ENCODE results near the gene CBFA2T3. TPM values are rescaled to one million over a fixed set of nuclear protein-coding genes. Genes with fewer than 3 reads are reported as not detected.

Gene CBFA2T3
- total RNA-seq, 2 experiments from 2014 or later = not detected

DNA sequence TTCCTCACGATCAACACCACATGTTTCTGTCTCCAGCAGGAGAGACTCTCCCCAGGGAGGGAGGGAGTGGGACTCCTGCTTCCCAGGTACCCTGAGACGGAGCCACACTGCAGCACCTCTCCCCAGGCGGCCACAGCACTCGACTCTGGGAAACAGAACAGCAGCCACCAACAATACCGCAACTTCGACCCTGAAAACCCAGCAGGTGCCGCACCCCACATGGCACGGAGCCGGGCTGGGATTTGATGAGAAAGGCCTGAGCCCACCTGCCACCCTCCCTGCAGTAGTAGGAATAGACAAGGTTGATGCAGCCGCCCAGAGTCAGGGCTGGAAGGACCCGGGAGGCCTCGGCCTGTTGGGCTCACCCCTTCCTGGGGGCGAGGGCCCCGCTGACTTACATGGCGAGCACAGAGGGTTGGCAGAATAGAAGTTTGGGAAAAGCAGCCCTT is 134.7 kb downstream of the CBFA2T3 start:
- Mint-ChIP-seq H3K9me3 (no peaks in the 10 kb centered on the region), H3K4me3 (no peak overlapping the region), H3K27ac (no peak overlapping the region), H3K27me3 (no peaks in the 10 kb centered on the region), H3K4me1 (no peaks in the 10 kb centered on the region), H3K36me3 (ENCODE audit: low read depth) (no peaks in the 10 kb centered on the region)
- ChIA-PET CTCF (no interaction called here), POLR2A (no interaction called here)
- no peak for DNase-seq

GRCh38 chr16:88841521-88842307 is 135.3 kb downstream of the CBFA2T3 start:
- no peak for DNase-seq
- Mint-ChIP-seq H3K4me3 (no peak overlapping the region), H3K27me3 (no peaks in the 10 kb centered on the region), H3K27ac (no peak overlapping the region), H3K9me3 (no peaks in the 10 kb centered on the region), H3K4me1 (no peaks in the 10 kb centered on the region), H3K36me3 (ENCODE audit: low read depth) (no peaks in the 10 kb centered on the region)
- CTCF ChIA-PET = no interaction called here
- POLR2A ChIA-PET = no interaction called here

GRCh38 chr16:88840600-88841215 is 136.3 kb downstream of the CBFA2T3 start:
- Mint-ChIP-seq H3K4me1 (no peaks in the 10 kb centered on the region), H3K9me3 (no peaks in the 10 kb centered on the region), H3K27ac (no peak overlapping the region), H3K4me3 (no peak overlapping the region), H3K27me3 (no peaks in the 10 kb centered on the region), H3K36me3 (ENCODE audit: low read depth) (no peaks in the 10 kb centered on the region)
- no peak for DNase-seq
- CTCF ChIA-PET = interaction anchor here (0.5 to 0.6 kb wide), 2 partner anchors 11 to 12 kb away, joined by 3 to 4 read pairs; no protein-coding TSS in a partner anchor
- POLR2A ChIA-PET = no interaction called here

- no peaks in the 10 kb centered on the region for H3K4me1 Mint-ChIP-seq
- CTCF ChIA-PET = interaction anchor here (0.6 kb wide), 1 partner anchor 11 kb away, joined by 3 read pairs; no protein-coding TSS in a partner anchor
- no peaks in the 10 kb centered on the region for H3K27me3 Mint-ChIP-seq
- H3K27ac Mint-ChIP-seq = no peak overlapping the region
- POLR2A ChIA-PET = no interaction called here
- no peaks in the 10 kb centered on the region for H3K9me3 Mint-ChIP-seq
- no peaks in the 10 kb centered on the region for H3K36me3 Mint-ChIP-seq (ENCODE audit: low read depth)
- no peak for DNase-seq
- no peak overlapping the region for H3K4me3 Mint-ChIP-seq
Measured at GRCh38 chr16:88839745-88840599, 137.0 kb downstream of the CBFA2T3 start.

- POLR2A ChIA-PET = no interaction called here
- Mint-ChIP-seq H3K27me3 (no peaks in the 10 kb centered on the region), H3K36me3 (ENCODE audit: low read depth) (no peaks in the 10 kb centered on the region), H3K4me1 (no peaks in the 10 kb centered on the region), H3K27ac (no peak overlapping the region), H3K9me3 (no peaks in the 10 kb centered on the region), H3K4me3 (no peak overlapping the region)
- no peak for DNase-seq
- CTCF ChIA-PET = no interaction called here
Measured at GRCh38 chr16:88839026-88839529, 137.9 kb downstream of the CBFA2T3 start.

- H3K9me3 Mint-ChIP-seq = no peaks in the 10 kb centered on the region
- H3K4me1 Mint-ChIP-seq = no peaks in the 10 kb centered on the region
- H3K27me3 Mint-ChIP-seq = no peaks in the 10 kb centered on the region
- DNase-seq = no peak
- H3K4me3 Mint-ChIP-seq = no peak overlapping the region
- POLR2A ChIA-PET = no interaction called here
- H3K27ac Mint-ChIP-seq = no peak overlapping the region
- CTCF ChIA-PET = interaction anchor here (0.8 kb wide), 1 partner anchor 11 kb away, joined by 3 read pairs; no protein-coding TSS in a partner anchor
- H3K36me3 Mint-ChIP-seq (ENCODE audit: low read depth) = no peaks in the 10 kb centered on the region
Measured at GRCh38 chr16:88838566-88838965, 138.4 kb downstream of the CBFA2T3 start.

DNA sequence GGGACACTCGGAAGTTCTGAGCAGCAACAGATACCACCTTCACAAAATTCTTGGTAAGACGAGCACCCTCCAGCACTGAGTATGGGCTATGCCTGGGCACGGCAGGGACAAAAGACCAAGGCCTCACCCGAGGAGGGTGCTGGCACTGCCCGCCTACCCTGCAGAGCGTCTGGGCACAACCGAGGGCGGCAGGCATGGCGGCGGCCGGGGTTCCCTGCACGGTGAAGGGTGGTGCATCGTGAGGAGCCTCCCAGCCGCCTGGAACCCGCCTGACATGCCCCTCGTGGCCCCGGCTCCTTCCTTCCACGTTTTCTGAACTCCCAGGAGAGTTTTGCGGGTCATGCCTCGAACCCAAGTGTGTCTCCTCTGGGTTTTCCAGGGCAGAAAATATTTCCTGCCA is 139.2 kb downstream of the CBFA2T3 start:
- H3K36me3 Mint-ChIP-seq (ENCODE audit: low read depth) = no peaks in the 10 kb centered on the region
- H3K27me3 Mint-ChIP-seq = no peaks in the 10 kb centered on the region
- no peaks in the 10 kb centered on the region for H3K9me3 Mint-ChIP-seq
- H3K4me1 Mint-ChIP-seq = no peaks in the 10 kb centered on the region
- H3K27ac Mint-ChIP-seq = no peak overlapping the region
- H3K4me3 Mint-ChIP-seq = no peak overlapping the region
- CTCF ChIA-PET = no interaction called here
- POLR2A ChIA-PET = no interaction called here
- DNase-seq = no peak

DNA sequence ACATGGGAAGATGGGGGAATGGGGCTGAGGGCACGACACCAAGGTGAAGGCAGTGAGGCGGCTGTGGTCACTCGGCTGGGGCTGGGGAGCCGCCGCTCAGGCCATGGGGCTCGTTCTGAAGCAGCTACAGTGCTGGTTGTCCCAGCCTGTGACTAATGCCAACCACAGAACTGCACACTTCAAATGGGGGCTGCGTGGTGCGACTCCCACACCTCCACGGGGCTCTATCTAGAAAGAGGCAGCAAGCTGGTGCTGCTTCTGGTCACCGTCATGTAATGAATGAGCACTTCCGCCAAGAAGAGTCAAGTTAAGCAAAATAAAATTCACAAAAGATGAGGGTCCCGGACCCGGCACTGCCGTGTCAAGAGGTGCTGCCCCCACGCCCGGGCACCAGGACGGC is 140.2 kb downstream of the CBFA2T3 start:
- DNase-seq = no peak
- Mint-ChIP-seq H3K27ac (no peak overlapping the region), H3K9me3 (no peaks in the 10 kb centered on the region), H3K27me3 (no peaks in the 10 kb centered on the region), H3K4me1 (no peaks in the 10 kb centered on the region), H3K36me3 (ENCODE audit: low read depth) (no peaks in the 10 kb centered on the region), H3K4me3 (no peak overlapping the region)
- ChIA-PET CTCF (no interaction called here), POLR2A (no interaction called here)

DNA sequence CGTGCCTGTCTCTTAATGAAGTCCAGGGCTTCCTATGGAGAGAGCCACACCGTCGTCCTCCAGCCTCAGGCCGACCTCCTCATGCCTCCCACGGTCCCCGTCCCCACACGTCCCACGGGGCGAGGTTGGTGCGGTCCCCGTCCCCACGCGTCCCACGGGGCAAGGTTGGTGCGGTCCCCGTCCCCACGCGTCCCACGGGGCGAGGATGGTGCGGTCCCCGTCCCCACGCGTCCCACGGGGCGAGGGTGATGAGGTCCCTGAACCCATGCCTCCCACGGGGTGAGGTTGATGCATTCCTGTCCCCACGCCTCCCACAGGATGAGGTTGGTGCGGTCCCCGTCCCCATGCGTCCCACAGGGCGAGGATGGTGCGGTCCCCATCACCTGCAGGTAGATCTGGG is 141.2 kb downstream of the CBFA2T3 start:
- Mint-ChIP-seq H3K4me3 (no peak overlapping the region), H3K27ac (no peak overlapping the region), H3K36me3 (ENCODE audit: low read depth) (no peaks in the 10 kb centered on the region), H3K27me3 (no peaks in the 10 kb centered on the region), H3K9me3 (no peaks in the 10 kb centered on the region), H3K4me1 (no peaks in the 10 kb centered on the region)
- DNase-seq = no peak
- ChIA-PET CTCF (no interaction called here), POLR2A (no interaction called here)

DNA sequence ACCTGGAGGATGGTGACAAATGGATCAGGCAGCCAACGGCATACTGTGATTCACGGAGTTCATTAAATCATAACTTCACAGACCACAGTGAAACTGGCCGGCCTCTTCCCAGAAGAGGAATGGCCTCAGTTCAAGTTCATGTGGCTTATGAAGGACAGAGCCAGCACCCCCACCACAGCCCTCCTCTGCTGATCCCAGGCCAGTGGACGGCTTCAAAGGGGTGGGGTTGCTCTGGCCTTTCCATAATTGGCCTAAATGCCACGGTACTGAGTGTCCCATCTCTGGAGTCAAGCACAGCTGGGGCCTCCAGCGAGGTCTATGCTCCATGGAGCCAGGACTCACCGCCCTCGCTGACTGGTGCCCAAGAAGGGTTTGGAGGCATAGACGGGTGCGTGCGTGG is 141.6 kb downstream of the CBFA2T3 start:
- Mint-ChIP-seq H3K4me3 (no peak overlapping the region), H3K9me3 (no peaks in the 10 kb centered on the region), H3K4me1 (no peaks in the 10 kb centered on the region), H3K27ac (no peak overlapping the region), H3K27me3 (no peaks in the 10 kb centered on the region), H3K36me3 (ENCODE audit: low read depth) (no peaks in the 10 kb centered on the region)
- ChIA-PET CTCF (no interaction called here), POLR2A (no interaction called here)
- no peak for DNase-seq

GRCh38 chr16:88834670-88835069 is 142.3 kb downstream of the CBFA2T3 start:
- ChIA-PET POLR2A (no interaction called here), CTCF (interaction anchor here (2.1 kb wide), 1 partner anchor 22 kb away, joined by 4 read pairs; the partner anchor contains the start of genes GALNS and TRAPPC2L)
- Mint-ChIP-seq H3K4me3 (no peak overlapping the region), H3K36me3 (ENCODE audit: low read depth) (no peaks in the 10 kb centered on the region), H3K4me1 (no peaks in the 10 kb centered on the region), H3K27ac (no peak overlapping the region), H3K9me3 (no peaks in the 10 kb centered on the region), H3K27me3 (no peaks in the 10 kb centered on the region)
- no peak for DNase-seq

- CTCF ChIA-PET = interaction anchor here (0.6 to 2.1 kb wide), 2 partner anchors 24 to 88 kb away, joined by 3 to 4 read pairs; partner anchors contain the start of genes GALNS and TRAPPC2L
- POLR2A ChIA-PET = no interaction called here
- Mint-ChIP-seq H3K4me1 (no peaks in the 10 kb centered on the region), H3K9me3 (no peaks in the 10 kb centered on the region), H3K4me3 (no peak overlapping the region), H3K27ac (no peak overlapping the region), H3K36me3 (ENCODE audit: low read depth) (no peaks in the 10 kb centered on the region), H3K27me3 (no peaks in the 10 kb centered on the region)
- DNase-seq = no peak
Measured at GRCh38 chr16:88833086-88833485, 143.9 kb downstream of the CBFA2T3 start.

DNA sequence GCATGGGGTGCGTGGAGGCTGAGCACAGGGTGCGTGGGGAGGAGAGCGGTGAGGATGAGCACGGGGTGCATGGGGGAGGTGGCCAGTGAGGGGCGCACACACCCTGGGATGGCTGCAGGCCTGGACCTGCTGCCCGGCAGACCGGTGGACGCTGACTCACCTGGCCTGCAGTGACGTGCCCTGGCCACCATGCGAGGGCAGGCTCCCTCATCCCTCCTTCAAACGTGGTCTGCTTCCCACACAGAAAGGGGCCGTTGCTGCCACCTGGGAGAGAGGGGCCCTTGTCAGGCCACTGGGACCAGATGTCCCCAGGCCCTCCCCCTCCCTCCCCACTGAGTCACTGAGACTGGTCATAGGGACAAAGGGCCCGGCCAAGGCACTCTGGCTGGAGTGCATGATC is 145.2 kb downstream of the CBFA2T3 start:
- ChIA-PET CTCF (no interaction called here), POLR2A (no interaction called here)
- H3K27me3 Mint-ChIP-seq = no peaks in the 10 kb centered on the region
- H3K36me3 Mint-ChIP-seq (ENCODE audit: low read depth) = no peaks in the 10 kb centered on the region
- no peak overlapping the region for H3K27ac Mint-ChIP-seq
- DNase-seq = no peak
- H3K4me1 Mint-ChIP-seq = no peaks in the 10 kb centered on the region
- H3K4me3 Mint-ChIP-seq = no peak overlapping the region
- no peaks in the 10 kb centered on the region for H3K9me3 Mint-ChIP-seq

Data from activated CD4-positive, alpha-beta T cell treated with anti-CD3 and anti-CD28 coated beads, Interleukin-2, amount 10 ng/mL, durations not matched to agents 7 days and 5 days (primary cell).